IMR-90 (cell line): ENCODE measurements around the gene SPIC.

Experiments
- CEBPB ChIP-seq: IDR thresholded peaks from 2 replicates; pipeline ENCODE4 v1.6.1; 2012; ENCODE audit warnings: low read depth, low read length, improper control_type of control experiment
- MAZ ChIP-seq: IDR thresholded peaks from 2 replicates; pipeline ENCODE4 v1.6.1; 2012; ENCODE audit warnings: low read depth, mild to moderate bottlenecking, low read length, improper control_type of control experiment, moderate library complexity, borderline replicate concordance
- NFE2L2 ChIP-seq: fragments of 150-350 bp; IDR thresholded peaks from 2 replicates; pipeline ENCODE4 v1.6.1; 2016; ENCODE audit warnings: low read depth, mild to moderate bottlenecking, low read length
- POLR2A ChIP-seq: IDR thresholded peaks from 2 replicates; pipeline ENCODE4 v1.6.1; 2012; ENCODE audit warnings: mild to moderate bottlenecking, low read depth, low read length
- RAD21 ChIP-seq: IDR thresholded peaks from 2 replicates; pipeline ENCODE4 v1.6.1; 2012; ENCODE audit warnings: low read length, improper control_type of control experiment
- RCOR1 ChIP-seq: IDR thresholded peaks from 2 replicates; pipeline ENCODE4 v1.6.1; 2012; ENCODE audit warnings: mild to moderate bottlenecking, low read length, improper control_type of control experiment; ENCODE audit not compliant: insufficient replicate concordance
- TF ChIP-seq, protein P1 (sequence below): conservative IDR thresholded peaks from 2 replicates; pipeline ENCODE4 v1.5.1; 2012; ENCODE audit warnings: mild to moderate bottlenecking, low read depth, low read length, improper control_type of control experiment

DNA sequence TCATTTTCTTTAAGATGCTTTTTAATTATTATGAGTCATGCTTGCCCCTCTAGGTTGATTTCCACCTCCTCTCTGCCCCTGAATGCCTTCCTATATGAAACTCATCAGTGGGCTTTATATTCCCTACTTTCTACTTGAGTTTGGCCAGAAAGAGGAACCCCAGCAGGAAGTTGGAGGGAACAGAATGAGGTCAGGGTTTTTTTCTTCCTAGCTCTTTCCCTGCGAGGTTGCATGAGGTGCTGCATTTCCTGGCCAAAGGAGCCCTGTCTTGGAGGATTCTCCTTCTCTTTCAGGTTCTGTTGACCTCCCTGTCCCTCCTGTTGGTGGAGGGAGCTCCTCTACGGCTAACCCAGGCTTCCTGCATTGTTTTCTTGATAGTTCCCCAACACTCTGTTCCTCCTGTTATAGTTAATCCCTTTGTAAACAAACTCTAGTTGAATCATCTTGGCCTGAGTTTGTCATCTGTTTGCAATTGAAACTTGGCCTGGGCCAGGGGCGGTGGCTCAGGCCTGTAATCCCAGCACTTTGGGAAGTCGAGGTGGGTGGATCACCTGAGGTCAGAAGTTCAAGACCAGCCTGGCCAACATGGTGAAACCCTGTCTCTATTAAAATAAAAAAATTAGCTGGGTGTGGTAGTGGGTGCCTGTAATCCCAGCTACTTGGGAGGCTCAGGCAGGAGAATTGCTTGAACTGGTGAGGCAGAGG is 15.3 kb upstream of the SPIC start:
- no peak for TF ChIP-seq RAD21
- TF ChIP-seq, protein P1, sequence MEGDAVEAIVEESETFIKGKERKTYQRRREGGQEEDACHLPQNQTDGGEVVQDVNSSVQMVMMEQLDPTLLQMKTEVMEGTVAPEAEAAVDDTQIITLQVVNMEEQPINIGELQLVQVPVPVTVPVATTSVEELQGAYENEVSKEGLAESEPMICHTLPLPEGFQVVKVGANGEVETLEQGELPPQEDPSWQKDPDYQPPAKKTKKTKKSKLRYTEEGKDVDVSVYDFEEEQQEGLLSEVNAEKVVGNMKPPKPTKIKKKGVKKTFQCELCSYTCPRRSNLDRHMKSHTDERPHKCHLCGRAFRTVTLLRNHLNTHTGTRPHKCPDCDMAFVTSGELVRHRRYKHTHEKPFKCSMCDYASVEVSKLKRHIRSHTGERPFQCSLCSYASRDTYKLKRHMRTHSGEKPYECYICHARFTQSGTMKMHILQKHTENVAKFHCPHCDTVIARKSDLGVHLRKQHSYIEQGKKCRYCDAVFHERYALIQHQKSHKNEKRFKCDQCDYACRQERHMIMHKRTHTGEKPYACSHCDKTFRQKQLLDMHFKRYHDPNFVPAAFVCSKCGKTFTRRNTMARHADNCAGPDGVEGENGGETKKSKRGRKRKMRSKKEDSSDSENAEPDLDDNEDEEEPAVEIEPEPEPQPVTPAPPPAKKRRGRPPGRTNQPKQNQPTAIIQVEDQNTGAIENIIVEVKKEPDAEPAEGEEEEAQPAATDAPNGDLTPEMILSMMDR = no peak
- no peak for TF ChIP-seq RCOR1
- TF ChIP-seq POLR2A = no peak
- TF ChIP-seq NFE2L2 = no peak
- TF ChIP-seq CEBPB = no peak
- no peak for TF ChIP-seq MAZ
